Measurements from ENCODE around the gene STAB1.

STAB1 gene

DNA sequence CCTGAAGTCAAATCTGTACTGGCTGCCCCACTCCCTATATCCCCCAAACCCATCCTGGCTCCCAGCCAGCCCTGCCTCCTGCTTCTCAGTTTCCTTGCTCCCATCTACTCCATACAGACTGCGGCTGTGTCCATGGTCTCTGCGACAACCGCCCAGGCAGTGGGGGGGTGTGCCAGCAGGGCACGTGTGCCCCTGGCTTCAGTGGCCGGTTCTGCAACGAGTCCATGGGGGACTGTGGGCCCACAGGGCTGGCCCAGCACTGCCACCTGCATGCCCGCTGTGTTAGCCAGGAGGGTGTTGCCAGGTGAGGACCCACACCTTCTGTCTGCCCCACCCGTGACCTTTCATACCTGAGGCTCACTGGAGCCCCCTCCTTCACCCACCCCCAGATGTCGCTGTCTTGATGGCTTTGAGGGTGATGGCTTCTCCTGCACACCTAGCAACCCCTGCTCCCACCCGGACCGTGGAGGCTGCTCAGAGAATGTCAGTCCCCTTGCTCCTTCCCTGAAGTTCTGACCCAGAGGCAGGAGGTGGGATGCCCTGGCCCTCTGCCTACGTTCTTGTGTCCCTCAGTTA is 14.7 kb downstream of the STAB1 start:
- no peak for DNase-seq (ENCODE audit: low read depth)

DNA sequence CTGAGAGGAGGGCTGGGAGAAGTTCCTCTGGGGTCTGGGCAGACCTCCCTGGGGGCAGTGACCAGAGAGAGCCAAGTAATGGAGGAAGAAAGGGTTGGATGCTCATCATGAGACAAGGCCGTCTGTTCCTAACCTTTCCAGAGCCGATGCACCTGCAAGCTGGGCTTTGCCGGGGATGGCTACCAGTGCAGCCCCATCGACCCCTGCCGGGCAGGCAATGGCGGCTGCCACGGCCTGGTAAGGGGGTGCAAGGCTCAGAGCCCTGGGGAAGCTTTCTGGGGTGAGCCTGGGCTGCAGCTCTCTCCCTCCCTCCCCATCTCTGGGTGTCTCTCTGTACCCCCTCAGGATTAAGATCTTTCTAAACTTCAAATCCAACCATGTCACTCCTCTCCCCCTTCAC is 16.4 kb downstream of the STAB1 start:
- no peak for DNase-seq (ENCODE audit: low read depth)

DNA sequence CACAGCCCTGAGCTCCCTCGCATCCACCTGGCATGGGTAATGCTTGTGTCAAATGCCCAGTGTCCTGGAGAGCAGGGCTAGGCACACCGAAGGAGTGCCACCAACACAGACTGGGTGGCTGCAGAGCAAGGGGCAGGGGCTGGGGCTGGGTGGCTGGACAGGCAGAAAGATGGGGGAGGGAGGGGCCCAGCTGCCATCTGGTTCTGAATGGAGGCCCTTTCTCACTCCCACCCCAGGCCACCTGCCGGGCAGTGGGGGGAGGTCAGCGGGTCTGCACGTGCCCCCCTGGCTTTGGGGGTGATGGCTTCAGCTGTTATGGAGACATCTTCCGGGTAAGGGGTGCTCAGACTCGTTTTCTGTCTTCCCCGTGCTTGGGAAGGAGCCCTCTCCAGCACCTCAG is 17.0 kb downstream of the STAB1 start:
- DNase-seq (ENCODE audit: low read depth), result no peak

GRCh38 chr3:52512727-52513126 is 17.6 kb downstream of the STAB1 start:
- DNase-seq (ENCODE audit: low read depth), result no peak

- DNase-seq (ENCODE audit: low read depth), result no peak
Observed at GRCh38 chr3:52513281-52513680, 18.1 kb downstream of the STAB1 start.

DNA sequence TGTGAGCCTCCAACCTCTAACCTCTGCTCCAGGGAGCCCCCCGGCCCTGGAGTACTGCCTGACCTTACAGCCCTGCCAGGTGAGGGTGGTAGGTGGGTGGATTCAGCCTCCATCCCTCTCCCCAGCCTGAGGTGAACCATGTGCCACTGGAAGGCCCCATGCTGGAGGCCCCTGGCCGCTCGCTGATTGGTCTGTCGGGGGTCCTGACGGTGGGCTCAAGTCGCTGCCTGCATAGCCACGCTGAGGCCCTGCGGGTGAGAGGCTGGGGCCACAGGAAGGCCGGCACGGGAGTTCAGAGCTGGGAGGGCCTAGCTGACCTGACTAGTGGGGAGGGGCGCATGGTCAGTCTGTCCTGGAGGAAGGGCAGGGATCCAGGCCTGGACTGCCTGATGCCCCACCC is 19.4 kb downstream of the STAB1 start:
- DNase-seq (ENCODE audit: low read depth), result no peak

DNA sequence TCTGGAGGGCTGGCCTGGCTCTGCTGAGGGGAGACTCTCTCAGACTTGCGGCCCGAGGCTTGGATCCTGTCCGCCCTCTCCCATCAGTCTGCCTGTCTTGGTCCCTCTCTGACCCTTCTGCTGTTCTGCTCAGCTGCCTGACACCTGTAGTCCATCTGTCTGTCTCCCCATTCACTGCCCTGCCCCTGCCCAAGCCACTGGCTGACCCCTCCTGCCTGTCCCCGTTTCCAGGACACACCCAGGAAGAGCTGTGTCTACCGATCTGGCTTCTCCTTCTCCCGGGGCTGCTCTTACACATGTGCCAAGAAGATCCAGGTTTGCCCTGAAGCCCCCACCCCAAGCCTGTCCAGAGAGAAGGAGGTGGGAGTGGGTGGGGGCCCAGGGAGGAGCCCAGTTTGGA is 20.1 kb downstream of the STAB1 start:
- no peak for DNase-seq (ENCODE audit: low read depth)

DNA sequence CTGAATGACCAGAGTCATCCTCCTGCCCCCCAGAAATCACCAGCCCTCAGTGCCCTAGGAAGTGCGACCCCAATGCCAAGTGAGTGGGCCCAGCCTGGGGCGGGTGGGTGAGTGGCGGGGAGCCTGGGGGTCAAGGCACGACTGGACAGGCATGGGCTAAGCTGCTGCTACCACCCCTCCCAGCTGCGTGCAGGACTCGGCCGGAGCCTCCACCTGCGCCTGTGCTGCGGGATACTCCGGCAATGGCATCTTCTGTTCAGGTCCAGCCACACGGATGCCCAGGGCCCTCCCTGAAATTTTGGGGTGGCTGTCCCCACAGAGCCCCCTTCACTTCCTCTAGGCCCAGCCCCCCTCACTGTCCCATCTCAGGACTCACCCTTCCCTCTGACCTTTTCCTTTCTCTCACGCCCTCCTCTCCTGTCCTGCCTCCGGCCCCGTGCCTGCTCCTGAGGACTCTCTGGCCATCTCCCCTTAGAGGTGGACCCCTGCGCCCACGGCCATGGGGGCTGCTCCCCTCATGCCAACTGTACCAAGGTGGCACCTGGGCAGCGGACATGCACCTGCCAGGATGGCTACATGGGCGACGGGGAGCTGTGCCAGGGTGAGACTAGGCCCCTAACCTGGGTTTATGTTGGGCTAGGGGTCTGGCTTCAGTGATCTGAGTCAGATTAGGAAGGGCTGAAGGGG is 21.5 kb downstream of the STAB1 start:
- no peak for DNase-seq (ENCODE audit: low read depth)

- no peak for DNase-seq (ENCODE audit: low read depth)
Observed at GRCh38 chr3:52517796-52518722, 22.9 kb downstream of the STAB1 start.

DNA sequence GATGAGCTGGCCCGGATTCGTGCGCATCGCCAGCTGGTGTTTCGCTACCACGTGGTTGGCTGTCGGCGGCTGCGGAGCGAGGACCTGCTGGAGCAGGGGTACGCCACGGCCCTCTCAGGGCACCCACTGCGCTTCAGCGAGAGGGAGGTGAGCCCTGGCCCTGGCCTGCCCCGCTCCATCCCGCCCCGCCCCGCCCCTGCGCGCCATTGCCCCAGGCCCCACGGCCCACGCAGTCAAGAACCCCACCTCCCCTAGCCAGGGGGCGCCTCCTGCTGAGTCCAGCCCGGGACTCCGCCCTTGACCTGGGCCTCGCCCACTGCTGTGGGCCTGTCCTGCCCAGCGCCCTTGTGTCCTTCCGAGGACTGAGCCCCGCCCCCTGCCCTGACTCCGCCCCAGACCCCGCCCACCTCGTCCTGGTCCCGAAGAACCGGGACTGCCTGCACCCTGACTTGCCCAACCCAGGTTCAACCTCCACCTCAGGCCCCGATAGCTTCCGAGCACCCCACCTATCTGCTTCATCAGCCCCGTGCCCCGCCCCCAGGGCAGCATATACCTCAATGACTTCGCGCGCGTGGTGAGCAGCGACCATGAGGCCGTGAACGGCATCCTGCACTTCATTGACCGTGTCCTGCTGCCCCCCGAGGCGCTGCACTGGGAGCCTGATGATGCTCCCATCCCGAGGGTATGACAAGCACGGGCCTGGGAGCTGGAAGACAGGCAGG is 23.7 kb downstream of the STAB1 start:
- DNase-seq (ENCODE audit: low read depth), result no peak

- DNase-seq (ENCODE audit: low read depth), result no peak
Observed at GRCh38 chr3:52519445-52520140, 24.5 kb downstream of the STAB1 start.

DNA sequence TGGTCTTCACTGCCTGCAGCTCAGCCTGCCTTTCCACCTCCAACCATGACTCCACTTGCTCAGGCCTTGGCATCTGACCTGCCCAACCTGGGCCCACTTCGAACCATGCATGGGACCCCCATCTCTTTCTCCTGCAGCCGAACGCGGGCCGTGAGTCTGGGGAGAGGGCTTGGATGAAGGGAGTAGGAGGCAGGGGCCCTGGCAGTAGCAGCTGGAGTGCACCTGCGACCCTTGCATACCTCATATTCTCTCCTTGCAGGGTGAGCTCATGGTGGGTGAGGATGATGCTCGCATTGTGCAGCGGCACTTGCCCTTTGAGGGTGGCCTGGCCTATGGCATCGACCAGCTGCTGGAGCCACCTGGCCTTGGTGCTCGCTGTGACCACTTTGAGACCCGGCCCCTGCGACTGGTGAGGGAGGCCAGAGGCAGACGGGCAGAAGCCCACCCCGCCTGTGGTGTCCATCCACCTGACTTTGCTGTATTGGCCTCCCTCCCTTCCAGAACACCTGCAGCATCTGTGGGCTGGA is 25.1 kb downstream of the STAB1 start:
- DNase-seq (ENCODE audit: low read depth), result no peak

GRCh38 chr3:52520716-52521487 is 25.8 kb downstream of the STAB1 start:
- no peak for DNase-seq (ENCODE audit: low read depth)

- DNase-seq (ENCODE audit: low read depth), result no peak
Observed at GRCh38 chr3:52521488-52521824, 26.3 kb downstream of the STAB1 start.

DNA sequence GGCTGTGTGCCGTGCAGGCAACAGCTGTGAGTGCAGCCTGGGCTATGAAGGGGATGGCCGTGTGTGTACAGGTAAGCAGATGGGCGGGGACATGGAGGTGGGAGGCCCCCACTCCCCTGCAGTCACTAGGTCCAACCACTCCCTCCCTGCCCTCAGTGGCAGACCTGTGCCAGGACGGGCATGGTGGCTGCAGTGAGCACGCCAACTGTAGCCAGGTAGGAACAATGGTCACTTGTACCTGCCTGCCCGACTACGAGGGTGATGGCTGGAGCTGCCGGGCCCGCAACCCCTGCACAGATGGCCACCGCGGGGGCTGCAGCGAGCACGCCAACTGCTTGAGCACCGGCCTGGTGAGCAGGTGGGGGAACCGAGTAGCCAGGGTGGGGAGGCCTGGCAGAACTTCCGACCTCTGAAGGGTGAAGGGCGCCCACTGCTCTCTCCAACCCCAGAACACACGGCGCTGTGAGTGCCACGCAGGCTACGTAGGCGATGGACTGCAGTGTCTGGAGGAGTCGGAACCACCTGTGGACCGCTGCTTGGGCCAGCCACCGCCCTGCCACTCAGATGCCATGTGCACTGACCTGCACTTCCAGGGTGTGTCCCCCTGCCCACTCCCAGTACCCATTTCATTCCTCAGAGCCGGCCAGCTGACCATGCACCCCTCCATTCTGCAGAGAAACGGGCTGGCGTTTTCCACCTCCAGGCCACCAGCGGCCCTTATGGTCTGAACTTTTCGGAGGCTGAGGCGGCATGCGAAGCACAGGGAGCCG is 26.9 kb downstream of the STAB1 start:
- DNase-seq (ENCODE audit: low read depth), result no peak

GRCh38 chr3:52522651-52523251 is 27.6 kb downstream of the STAB1 start:
- no peak for DNase-seq (ENCODE audit: low read depth)

GRCh38 chr3:52523386-52524257 is 28.5 kb downstream of the STAB1 start:
- DNase-seq (ENCODE audit: low read depth), result no peak

DNA sequence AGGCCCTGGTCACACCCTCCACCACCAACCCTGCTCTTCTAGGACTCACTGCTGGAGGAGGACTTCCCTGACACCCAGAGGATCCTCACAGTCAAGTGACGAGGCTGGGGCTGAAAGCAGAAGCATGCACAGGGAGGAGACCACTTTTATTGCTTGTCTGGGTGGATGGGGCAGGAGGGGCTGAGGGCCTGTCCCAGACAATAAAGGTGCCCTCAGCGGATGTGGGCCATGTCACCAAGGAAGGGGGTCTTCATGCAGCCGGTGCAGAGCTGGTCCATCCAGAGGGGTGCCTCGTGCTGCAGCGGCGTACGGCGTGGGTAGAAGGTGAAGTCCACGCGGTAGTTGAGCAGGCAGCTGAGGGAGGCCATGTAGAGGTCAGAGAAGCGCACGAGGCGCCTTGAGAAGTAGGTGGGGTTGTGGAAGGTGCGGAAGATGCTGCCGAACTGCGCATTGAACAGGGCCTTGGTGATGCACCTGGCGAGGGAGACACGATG is 29.2 kb downstream of the STAB1 start:
- no peak for DNase-seq (ENCODE audit: low read depth)
